SK-N-SH treated with all-trans-retinoic acid at 6 μM for 48 hours (cell line): ENCODE results near the gene NLGN2.

Experiments
- CSDC2 ChIP-seq: fragments of 250-450 bp; sonication (Bioruptor Pico); IDR thresholded peaks from 2 replicates; pipeline ENCODE4 v1.5.0; 2020; ENCODE audit warnings: mild to moderate bottlenecking, moderate library complexity
- PATZ1 ChIP-seq: fragments of 250-450 bp; sonication (Bioruptor Pico); IDR thresholded peaks from 2 replicates; pipeline ENCODE4 v1.8.0; 2020; ENCODE audit warnings: mild to moderate bottlenecking, moderate library complexity, borderline replicate concordance

- TF ChIP-seq PATZ1 (CRISPR knock-in tag) (no peak), CSDC2 (CRISPR knock-in tag) (no peak)
Observed at GRCh38 chr17:7406235-7406825, 1.3 kb upstream of the NLGN2 start.
